IMR-90 (cell line): ENCODE measurements around the gene PDE4B.

ENCODE experiments used
- CTCF ChIP-seq: conservative IDR thresholded peaks from 2 replicates; pipeline ENCODE4 v1.5.1; 2012; ENCODE audit warnings: mild to moderate bottlenecking, low read depth, low read length, improper control_type of control experiment
- FOS ChIP-seq: fragments of 150-350 bp; IDR thresholded peaks from 2 replicates; pipeline ENCODE4 v1.6.1; 2016; ENCODE audit warnings: low read depth, low read length
- MXI1 ChIP-seq: IDR thresholded peaks from 2 replicates; pipeline ENCODE4 v1.6.1; 2012; ENCODE audit warnings: low read depth, mild to moderate bottlenecking, low read length, moderate library complexity, borderline replicate concordance
- POLR2A ChIP-seq: IDR thresholded peaks from 2 replicates; pipeline ENCODE4 v1.6.1; 2012; ENCODE audit warnings: mild to moderate bottlenecking, low read depth, low read length
- RAD21 ChIP-seq: IDR thresholded peaks from 2 replicates; pipeline ENCODE4 v1.6.1; 2012; ENCODE audit warnings: low read length, improper control_type of control experiment
- RFX5 ChIP-seq: IDR thresholded peaks from 2 replicates; pipeline ENCODE4 v1.8.0; 2012; ENCODE audit warnings: low read depth, mild to moderate bottlenecking, low read length, moderate library complexity
- SMC3 ChIP-seq: fragments of 150-350 bp; IDR thresholded peaks from 2 replicates; pipeline ENCODE4 v1.6.1; 2016; ENCODE audit warnings: low read depth, mild to moderate bottlenecking, antibody characterized with exemption, low read length, moderate library complexity
- USF2 ChIP-seq: fragments of 150-350 bp; IDR thresholded peaks from 2 replicates; pipeline ENCODE4 v1.6.1; 2017; ENCODE audit warnings: mild to moderate bottlenecking, antibody characterized with exemption, low read length, low read depth

- no peak for TF ChIP-seq MXI1
- no peak for TF ChIP-seq CTCF
- TF ChIP-seq FOS: no peak
- no peak for TF ChIP-seq POLR2A
- TF ChIP-seq USF2: no peak
- no peak for TF ChIP-seq RFX5
- TF ChIP-seq SMC3: no peak
- no peak for TF ChIP-seq RAD21
Measured at GRCh38 chr1:66395202-66396061, 602.7 kb downstream of the PDE4B start.
